ENCODE measurements around the gene ITIH5. TPM values are rescaled to one million over a fixed set of nuclear protein-coding genes. Genes with fewer than 3 reads are reported as not detected.

Gene ITIH5
- total RNA-seq, 1 donor from 2014 or later = 1.5 TPM

DNA sequence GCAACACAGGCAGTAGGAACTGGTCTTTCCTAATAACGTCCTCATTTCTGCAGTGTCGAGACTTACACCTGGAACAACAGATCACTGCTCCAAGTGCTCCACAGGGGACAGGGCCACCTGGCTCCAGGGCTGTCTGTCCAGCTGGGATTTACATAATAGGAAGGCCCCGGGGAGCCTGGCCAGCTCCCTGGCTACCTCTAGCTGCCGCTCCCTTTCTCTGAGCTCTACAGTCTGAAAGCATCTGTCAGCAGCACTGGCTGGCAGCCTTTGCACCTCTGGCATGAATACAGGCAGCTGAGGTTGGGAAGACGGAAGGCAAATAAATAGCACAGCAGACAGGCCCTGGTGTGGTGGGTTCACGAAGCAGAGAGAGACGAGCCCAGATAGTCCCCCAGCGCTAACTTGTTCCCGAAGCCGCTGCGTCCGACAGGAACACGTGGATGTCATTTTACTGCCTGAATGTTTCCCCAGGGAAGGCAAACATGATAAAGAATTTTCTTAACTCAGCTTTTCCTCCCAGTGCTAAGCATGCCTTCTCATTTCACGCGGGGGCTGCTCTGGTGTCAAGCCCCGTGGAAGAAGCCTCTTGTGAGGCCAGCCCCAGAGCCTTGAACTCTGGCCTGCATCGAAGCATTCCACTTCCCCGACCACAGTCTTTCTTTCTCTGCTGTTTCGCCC is 105.4 kb downstream of the ITIH5 start:
- H3K4me1 Mint-ChIP-seq (ENCODE audit: low read depth) = peaks cover 5% of the 10 kb centered on the region
- H3K27me3 Mint-ChIP-seq = peaks cover 21% of the 10 kb centered on the region
- no peak for DNase-seq (ENCODE audit: low spot score, unreplicated experiment)
- TF ChIP-seq, protein P1, sequence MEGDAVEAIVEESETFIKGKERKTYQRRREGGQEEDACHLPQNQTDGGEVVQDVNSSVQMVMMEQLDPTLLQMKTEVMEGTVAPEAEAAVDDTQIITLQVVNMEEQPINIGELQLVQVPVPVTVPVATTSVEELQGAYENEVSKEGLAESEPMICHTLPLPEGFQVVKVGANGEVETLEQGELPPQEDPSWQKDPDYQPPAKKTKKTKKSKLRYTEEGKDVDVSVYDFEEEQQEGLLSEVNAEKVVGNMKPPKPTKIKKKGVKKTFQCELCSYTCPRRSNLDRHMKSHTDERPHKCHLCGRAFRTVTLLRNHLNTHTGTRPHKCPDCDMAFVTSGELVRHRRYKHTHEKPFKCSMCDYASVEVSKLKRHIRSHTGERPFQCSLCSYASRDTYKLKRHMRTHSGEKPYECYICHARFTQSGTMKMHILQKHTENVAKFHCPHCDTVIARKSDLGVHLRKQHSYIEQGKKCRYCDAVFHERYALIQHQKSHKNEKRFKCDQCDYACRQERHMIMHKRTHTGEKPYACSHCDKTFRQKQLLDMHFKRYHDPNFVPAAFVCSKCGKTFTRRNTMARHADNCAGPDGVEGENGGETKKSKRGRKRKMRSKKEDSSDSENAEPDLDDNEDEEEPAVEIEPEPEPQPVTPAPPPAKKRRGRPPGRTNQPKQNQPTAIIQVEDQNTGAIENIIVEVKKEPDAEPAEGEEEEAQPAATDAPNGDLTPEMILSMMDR (IDR thresholded peaks at IDR 0.05; ENCODE audit: unreplicated experiment) = no peak
- H3K4me3 Mint-ChIP-seq (ENCODE audit: low read depth) = no peak overlapping the region
- H3K9me3 Mint-ChIP-seq (ENCODE audit: low read depth) = no peaks in the 10 kb centered on the region
- no peaks in the 10 kb centered on the region for H3K36me3 Mint-ChIP-seq (ENCODE audit: insufficient read depth)
- no peak overlapping the region for H3K27ac Mint-ChIP-seq

GRCh38 chr10:7560519-7560918 is 106.2 kb downstream of the ITIH5 start:
- Mint-ChIP-seq H3K4me3 (ENCODE audit: low read depth) (no peak overlapping the region), H3K27ac (no peak overlapping the region), H3K36me3 (ENCODE audit: insufficient read depth) (no peaks in the 10 kb centered on the region), H3K4me1 (ENCODE audit: low read depth) (peaks cover 5% of the 10 kb centered on the region), H3K9me3 (ENCODE audit: low read depth) (no peaks in the 10 kb centered on the region), H3K27me3 (peaks cover 21% of the 10 kb centered on the region)
- TF ChIP-seq, protein P1 (IDR thresholded peaks at IDR 0.05; ENCODE audit: unreplicated experiment) = no peak
- no peak for DNase-seq (ENCODE audit: low spot score, unreplicated experiment)

GRCh38 chr10:7559386-7559785 is 107.4 kb downstream of the ITIH5 start:
- Mint-ChIP-seq H3K27me3 (peaks cover 21% of the 10 kb centered on the region), H3K4me3 (ENCODE audit: low read depth) (no peak overlapping the region), H3K4me1 (ENCODE audit: low read depth) (peaks cover 5% of the 10 kb centered on the region), H3K27ac (no peak overlapping the region), H3K36me3 (ENCODE audit: insufficient read depth) (no peaks in the 10 kb centered on the region), H3K9me3 (ENCODE audit: low read depth) (no peaks in the 10 kb centered on the region)
- DNase-seq (ENCODE audit: low spot score, unreplicated experiment) = no peak
- TF ChIP-seq, protein P1 (IDR thresholded peaks at IDR 0.05; ENCODE audit: unreplicated experiment) = no peak

DNA sequence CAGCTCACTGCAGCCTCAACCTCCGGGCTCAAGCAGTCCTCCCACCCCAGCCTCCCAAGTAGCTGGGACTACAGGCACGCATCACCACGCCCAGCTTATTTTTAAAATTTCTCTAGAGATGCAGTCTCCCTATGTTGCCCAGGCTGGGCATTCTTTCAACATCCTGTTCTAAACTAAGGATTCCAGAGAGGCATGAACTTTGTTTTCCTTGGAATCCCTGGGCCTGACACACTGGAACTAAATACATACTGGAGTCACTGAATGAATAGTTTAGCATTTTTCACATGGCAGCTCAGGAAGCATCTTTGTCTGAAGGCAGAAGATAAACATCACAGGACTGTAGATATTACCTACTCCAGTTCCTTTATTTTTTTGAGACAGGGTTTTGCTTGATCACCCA is 108.7 kb downstream of the ITIH5 start:
- H3K27ac Mint-ChIP-seq = no peak overlapping the region
- no peak overlapping the region for H3K4me3 Mint-ChIP-seq (ENCODE audit: low read depth)
- DNase-seq (ENCODE audit: low spot score, unreplicated experiment) = no peak
- H3K4me1 Mint-ChIP-seq (ENCODE audit: low read depth) = peaks cover 7% of the 10 kb centered on the region
- H3K9me3 Mint-ChIP-seq (ENCODE audit: low read depth) = no peaks in the 10 kb centered on the region
- no peaks in the 10 kb centered on the region for H3K36me3 Mint-ChIP-seq (ENCODE audit: insufficient read depth)
- H3K27me3 Mint-ChIP-seq = peaks cover 19% of the 10 kb centered on the region
- TF ChIP-seq, protein P1 (IDR thresholded peaks at IDR 0.05; ENCODE audit: unreplicated experiment) = no peak

- H3K4me3 Mint-ChIP-seq (ENCODE audit: low read depth) = no peak overlapping the region
- peaks cover 7% of the 10 kb centered on the region for H3K4me1 Mint-ChIP-seq (ENCODE audit: low read depth)
- peaks cover 8% of the 10 kb centered on the region for H3K27me3 Mint-ChIP-seq
- H3K27ac Mint-ChIP-seq = no peak overlapping the region
- no peak for DNase-seq (ENCODE audit: low spot score, unreplicated experiment)
- TF ChIP-seq, protein P1 (IDR thresholded peaks at IDR 0.05; ENCODE audit: unreplicated experiment) = no peak
- no peaks in the 10 kb centered on the region for H3K9me3 Mint-ChIP-seq (ENCODE audit: low read depth)
- H3K36me3 Mint-ChIP-seq (ENCODE audit: insufficient read depth) = no peaks in the 10 kb centered on the region
Measured at GRCh38 chr10:7553531-7553930, 113.2 kb downstream of the ITIH5 start.
